ENCODE results near the gene ATP6V0A4. TPM values are rescaled to one million over a fixed set of nuclear protein-coding genes. Genes with fewer than 3 reads are reported as not detected.

Gene ATP6V0A4
- total RNA-seq, 1 donor = under 0.01 TPM

- no peak overlapping the region for H3K4me3 ChIP-seq (ENCODE audit: low read depth, low read length)
- TF ChIP-seq CTCF (IDR thresholded peaks at IDR 0.05; ENCODE audit: insufficient read depth, low read depth, low read length) = no peak
- DNase-seq (ENCODE audit: low read depth) = no peak
These were observed 132.7 kb downstream of the ATP6V0A4 start for GRCh38 chr7:138665249-138665648.

- peak; percentile 16 for DNase-seq (ENCODE audit: low read depth)
- no peak for TF ChIP-seq CTCF (IDR thresholded peaks at IDR 0.05; ENCODE audit: insufficient read depth, low read depth, low read length)
- peak overlapping the region; percentile 49 for H3K4me3 ChIP-seq (ENCODE audit: low read depth, low read length)
These were observed 134.0 kb downstream of the ATP6V0A4 start for GRCh38 chr7:138663725-138664710.

- DNase-seq (ENCODE audit: low read depth) = no peak
- no peak for TF ChIP-seq CTCF (IDR thresholded peaks at IDR 0.05; ENCODE audit: insufficient read depth, low read depth, low read length)
- H3K4me3 ChIP-seq (ENCODE audit: low read depth, low read length) = no peak overlapping the region
These were observed 135.0 kb downstream of the ATP6V0A4 start for GRCh38 chr7:138662991-138663320.

GRCh38 chr7:138662076-138662990 is 135.7 kb downstream of the ATP6V0A4 start:
- no peak for TF ChIP-seq CTCF (IDR thresholded peaks at IDR 0.05; ENCODE audit: insufficient read depth, low read depth, low read length)
- no peak for DNase-seq (ENCODE audit: low read depth)
- H3K4me3 ChIP-seq (ENCODE audit: low read depth, low read length) = no peak overlapping the region

- H3K4me3 ChIP-seq (ENCODE audit: low read depth, low read length) = no peak overlapping the region
- DNase-seq (ENCODE audit: low read depth) = no peak
- no peak for TF ChIP-seq CTCF (IDR thresholded peaks at IDR 0.05; ENCODE audit: insufficient read depth, low read depth, low read length)
These were observed 136.8 kb downstream of the ATP6V0A4 start for GRCh38 chr7:138661069-138661635.

- no peak overlapping the region for H3K4me3 ChIP-seq (ENCODE audit: low read depth, low read length)
- DNase-seq (ENCODE audit: low read depth) = no peak
- TF ChIP-seq CTCF (IDR thresholded peaks at IDR 0.05; ENCODE audit: insufficient read depth, low read depth, low read length) = no peak
These were observed 139.1 kb downstream of the ATP6V0A4 start for GRCh38 chr7:138658889-138659288.
